Activated CD8-positive, alpha-beta memory T cell treated with anti-CD3 and anti-CD28 coated beads, Interleukin-2, amount 50 U/mL, for 24 hours (primary cell): Measurements from ENCODE around the gene TXLNG.
"Not testable (repeated sequence)": the region's sequence is repeated elsewhere in the genome, so short reads cannot be mapped to it uniquely, and the experiment has no call there.

Experiments
- DNase-seq: peaks from one replicate; pipeline ENCODE4 v3.0.0-alpha.2; 2020; ENCODE audit errors: extremely low read depth

TXLNG gene

GRCh38 chrX:16786139-16786790 is at the start of gene TXLNG:
TSS of gene TXLNG (plus strand) at chrX:16786466. CDS start at chrX:16786488, 22 bp downstream.
- DNase-seq = peak; percentile 80

GRCh38 chrX:16737024-16737423 is 49.2 kb upstream of the TXLNG start:
- DNase-seq = no peak

DNA sequence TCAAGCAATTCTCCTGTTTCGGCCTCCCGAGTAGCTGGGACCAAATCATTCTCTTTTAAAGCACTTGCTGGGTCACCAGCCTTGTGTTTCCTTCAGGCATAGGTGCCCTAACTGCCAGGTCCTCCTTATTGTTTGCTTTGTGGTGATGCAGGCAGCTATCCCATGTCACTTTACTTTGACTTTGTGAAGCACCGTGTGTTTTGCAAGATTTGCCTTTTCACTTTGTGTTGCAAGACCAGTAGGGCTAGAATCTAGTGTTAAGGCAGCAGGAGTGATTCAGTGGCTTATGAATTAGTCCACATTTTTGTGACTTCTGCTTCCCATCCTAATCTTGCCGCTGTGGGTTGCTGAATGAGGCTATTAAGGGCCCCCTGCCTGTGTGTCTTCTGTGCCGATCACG is 46.7 kb upstream of the TXLNG start:
- DNase-seq = no peak

DNA sequence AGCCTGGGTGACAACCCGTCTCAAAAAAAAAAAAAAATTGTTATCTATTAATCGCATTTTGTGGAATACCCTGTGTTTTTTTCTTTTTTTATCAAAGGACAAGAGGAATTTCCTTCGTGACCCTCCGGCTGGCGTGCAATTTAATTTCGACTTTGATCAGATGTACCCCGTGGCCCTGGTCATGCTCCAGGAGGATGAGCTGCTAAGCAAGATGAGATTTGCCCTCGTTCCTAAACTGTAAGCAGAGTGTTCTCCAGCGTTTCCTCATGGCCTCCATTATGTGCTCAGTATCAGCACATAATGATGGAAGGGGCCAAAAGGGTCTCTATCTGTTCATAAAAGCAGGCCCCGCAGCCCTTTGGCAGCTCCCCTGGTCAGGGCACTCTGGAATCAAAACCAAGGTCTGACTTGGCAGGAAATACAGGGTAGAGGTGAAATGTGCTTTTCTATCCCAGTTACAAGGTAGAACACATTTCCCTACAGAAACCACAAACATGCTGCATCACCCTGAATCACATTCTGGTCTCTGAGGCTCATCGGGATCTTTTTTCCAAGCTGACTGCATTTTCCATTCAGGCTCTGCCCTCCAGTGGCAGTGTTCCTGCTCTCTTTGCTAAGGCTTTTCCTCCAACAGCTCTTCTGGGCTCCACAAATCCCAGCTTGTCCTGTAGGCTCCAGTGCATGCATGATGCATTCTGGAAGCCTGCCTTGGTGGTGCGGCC is 42.5 kb upstream of the TXLNG start:
- DNase-seq = no peak

DNA sequence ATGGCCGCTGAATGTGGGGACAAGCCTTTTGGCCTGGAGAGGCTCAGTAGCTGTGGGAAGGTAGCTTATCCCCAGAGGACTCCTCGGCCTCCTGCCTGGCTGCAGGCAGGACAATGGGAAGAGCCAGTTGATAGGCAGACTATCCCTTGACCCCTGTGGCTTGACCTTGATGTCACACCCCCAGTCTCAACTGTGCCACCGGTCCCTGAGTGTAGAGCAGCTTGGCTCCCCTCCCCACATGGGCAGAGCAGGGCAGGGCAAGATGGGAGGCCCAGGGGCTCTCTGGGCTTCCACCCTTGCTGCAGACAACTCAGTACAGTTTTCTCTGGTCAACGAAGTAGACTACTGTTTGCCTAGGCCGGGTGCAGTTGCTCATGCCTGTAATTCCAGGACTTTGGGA is 41.2 kb upstream of the TXLNG start:
- DNase-seq = no peak

DNA sequence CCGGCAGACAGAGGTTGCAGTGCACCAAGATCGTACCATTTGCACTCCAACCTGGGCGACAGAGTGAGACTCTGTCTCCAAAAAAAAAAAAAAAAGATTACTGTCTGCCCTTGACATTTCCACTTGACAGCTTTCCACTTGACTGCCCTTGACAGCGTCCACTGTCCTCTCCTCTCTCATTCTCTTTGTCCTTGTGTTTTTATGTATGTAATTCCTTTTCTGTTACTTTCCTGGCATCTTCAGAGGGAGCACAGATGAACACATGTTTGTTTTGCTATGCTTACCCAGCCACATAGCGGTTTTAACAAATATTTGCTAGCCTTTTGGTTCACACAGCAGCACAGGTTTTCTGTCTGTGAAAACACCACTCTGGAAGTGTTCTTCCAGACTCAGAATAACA is 40.6 kb upstream of the TXLNG start:
- no peak for DNase-seq

DNA sequence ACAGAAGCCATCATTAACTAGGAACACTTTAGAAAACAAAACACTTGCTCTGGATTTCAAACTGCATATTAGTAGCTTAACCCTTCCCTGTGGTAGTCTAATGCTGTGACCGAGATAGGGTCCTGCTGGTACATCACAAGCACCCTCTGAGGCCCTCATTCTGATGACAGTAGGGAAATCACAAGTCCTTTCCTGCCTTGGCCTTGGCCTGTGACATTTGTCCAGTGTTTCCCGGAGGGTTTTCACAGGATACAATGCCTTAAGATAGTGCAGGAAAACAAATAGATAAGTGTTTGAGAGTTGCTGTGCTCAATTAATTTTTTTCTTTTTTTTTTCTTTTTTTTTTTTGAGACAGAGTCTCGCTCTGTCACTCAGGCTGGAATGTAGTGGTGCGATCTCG is 37.8 kb upstream of the TXLNG start:
- no peak for DNase-seq

DNA sequence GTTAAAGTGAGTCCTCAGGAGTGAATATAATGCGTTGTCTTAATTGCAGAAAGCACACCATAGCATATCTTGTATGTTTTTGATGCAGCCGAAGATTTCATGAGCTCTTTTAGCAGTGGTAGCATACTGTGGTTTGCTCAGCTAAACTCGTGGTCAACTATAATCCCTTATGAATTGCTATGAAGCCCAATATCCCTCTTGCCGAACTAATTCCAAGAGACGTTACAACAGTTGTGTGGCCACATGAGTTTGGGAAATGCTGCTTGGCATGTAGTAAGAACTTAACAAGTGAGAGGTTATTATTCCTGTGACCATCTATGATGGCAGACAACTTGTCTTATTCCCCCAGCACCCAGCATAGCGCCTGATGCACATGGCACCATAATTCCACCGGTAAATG is 36.1 kb upstream of the TXLNG start:
- no peak for DNase-seq

- no peak for DNase-seq
Measured at GRCh38 chrX:16754019-16754418, 32.2 kb upstream of the TXLNG start.

DNA sequence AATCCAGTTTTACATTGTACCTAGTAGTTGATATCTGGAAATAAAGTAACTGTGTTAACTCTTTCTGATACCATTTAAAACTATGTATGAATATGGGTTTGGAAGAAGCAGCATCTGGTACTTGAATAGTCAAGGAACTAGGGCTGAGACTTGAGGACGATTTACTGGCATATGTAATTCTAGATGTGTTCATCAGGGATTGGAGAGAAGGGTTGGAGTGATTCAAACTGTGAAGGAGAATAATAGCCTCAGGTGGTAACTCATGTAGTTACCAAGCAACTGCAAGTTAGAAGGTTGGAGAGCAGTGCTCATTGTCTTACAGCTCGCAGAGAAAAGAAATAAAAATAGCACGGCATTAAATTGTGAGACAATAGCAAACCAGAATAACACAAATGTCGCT is 29.5 kb upstream of the TXLNG start:
- DNase-seq = no peak

- not testable (repeated sequence) for DNase-seq
Measured at GRCh38 chrX:16761500-16761899, 24.8 kb upstream of the TXLNG start.

- no peak for DNase-seq
Measured at GRCh38 chrX:16762579-16762978, 23.7 kb upstream of the TXLNG start.

- no peak for DNase-seq
Measured at GRCh38 chrX:16765594-16765993, 20.7 kb upstream of the TXLNG start.

DNA sequence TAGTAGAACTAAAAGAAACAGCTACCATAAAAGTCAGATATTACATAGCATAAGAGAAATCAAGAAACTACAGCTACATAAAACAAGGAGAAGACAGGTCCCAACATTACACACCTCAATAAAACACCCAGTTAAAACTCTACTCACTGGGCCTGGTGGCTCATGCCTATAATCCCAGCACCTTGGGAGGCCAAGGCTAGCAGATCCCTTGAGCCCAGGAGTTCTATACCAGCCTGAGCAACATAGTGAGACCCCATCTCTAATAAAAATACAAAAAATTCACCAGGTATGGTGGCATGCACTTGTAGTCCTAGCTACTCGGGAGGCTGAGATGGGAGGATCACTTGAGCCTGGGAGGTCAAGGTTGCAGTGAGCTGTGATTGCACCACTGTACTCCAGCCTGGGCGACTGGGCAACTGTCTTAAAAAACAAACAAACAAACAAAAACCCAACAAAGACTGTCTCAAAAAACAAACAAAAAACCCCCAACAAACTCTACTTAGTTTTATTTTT is 15.2 kb upstream of the TXLNG start:
- no peak for DNase-seq

DNA sequence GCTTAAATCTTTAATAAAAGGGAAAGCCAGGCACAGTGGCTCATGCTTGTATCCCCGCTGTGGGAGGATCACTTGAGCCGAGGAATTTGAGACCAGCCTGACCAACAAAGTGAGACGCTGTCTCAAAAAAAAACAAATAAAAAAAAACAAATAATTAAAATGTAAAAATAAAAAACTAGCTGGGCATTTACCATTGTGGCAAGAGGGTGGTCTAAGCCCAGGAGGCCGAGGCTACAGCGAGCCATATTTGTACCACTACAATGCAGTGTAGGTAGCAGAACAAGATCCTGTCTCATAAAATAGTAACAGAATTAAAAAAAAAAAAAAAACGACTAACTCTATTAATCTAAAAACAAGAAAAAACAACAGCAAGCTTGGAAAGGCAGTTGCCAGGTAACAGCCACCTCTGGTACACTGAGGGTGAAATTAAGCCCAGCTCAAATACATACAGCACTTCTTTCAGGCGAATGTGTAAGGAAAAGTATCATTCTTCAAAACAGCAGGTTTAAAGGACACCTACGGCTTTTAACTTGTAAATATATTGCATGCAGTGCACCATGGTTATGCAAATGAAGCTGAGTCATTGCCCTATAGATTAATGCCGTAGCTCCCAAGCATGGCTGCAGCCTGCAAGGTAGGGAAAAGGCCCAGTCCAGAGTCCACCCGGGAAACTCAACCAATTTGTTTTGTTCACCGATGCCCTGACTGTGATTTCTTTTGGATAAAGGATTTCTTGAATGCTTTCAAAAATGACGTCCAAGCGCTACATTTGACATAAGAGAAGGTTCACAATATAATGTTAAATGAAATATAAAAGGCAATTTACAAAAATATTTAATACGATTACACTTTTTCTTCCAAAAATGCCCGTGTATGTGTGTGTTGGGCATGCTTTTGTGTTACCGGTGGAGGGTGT is 14.5 kb upstream of the TXLNG start:
- DNase-seq = no peak

DNA sequence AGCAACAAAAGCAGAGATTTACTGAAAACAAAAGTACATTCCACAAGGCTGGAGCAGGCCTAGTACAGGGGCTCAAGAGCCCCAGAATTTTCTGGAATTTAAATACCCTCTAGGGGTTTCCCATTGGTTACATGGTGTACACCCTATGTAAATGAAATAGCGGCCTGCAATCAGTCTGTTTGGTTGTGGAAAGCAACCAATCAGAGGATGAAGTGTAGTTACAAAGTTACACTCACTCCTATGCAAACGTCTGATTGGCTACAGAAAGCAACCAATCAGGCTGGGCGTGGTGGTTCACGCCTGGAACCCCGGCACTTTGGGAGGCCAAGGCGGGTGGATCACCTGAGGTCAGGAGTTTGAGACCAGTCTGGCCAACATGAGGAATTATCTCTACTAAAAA is 13.8 kb upstream of the TXLNG start:
- no peak for DNase-seq

DNA sequence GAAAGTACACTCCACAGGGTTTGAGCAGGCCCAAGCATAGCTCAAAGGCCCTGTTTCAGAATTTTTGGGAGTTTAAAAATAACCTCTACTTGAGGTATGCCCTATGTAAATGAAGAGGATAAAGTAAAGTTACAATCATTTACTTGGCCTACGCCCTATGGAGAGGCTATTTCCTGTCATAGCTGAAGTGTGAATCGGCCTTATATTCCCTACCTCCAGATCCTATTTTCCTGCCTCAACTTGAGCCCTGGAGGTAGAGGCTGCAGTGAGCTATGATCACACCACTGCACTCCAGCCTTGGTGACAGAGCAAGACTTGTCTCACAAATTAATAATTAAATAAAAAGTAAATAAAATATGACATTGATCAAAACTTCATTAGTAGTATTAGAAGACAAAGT is 11.5 kb upstream of the TXLNG start:
- DNase-seq = no peak

DNA sequence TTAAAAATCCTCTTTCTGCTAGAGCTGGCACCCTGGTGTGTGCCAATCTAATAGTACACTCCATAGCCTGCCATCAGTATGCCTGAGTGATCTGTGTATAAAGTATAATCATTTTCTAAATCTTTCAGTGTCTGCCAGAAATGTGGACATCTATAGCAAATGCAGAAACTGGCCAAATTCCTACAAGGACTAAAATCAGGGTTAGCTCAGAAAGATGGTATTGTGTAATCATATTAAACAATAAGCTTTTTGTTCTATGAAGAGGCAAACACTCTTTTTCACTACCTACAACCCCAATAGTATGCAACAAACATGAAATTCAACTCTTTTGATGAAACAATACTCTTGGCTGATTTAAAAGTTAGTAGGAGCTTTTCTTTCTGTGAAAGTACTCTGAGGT is 7.7 kb upstream of the TXLNG start:
- no peak for DNase-seq

GRCh38 chrX:16778993-16779392 is 7.3 kb upstream of the TXLNG start:
- DNase-seq = no peak

GRCh38 chrX:16779815-16780214 is 6.5 kb upstream of the TXLNG start:
- not testable (repeated sequence) for DNase-seq

GRCh38 chrX:16783452-16783851 is 2.8 kb upstream of the TXLNG start:
- no peak for DNase-seq

GRCh38 chrX:16784440-16784839 is 1.8 kb upstream of the TXLNG start:
- not testable (repeated sequence) for DNase-seq
